ENCODE results near the gene CHMP4B. TPM values are rescaled to one million over a fixed set of nuclear protein-coding genes. Genes with fewer than 3 reads are reported as not detected.

Gene CHMP4B
- polyA plus RNA-seq, 1 of the 3 experiments (the other 2 are of a cell fraction) = 123 TPM

DNA sequence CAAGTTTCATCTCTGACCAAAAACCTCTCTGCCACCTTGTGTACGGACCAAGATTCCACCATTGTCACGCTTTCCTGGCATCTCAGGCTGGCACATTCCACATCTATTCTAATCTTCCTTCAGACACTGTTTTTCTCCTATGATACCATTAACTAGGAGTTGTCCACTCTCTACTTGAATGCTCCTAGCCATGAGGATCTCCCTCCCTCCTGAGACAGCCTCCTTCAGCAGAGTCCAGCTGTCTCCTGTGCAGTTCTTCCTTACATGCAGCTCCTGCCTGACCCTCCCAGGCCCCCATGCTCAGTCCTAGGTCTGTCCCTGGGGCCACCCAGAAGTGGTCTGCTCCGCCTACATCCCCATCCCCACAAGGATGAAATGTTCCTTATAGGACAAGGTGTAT, 90.9 kb downstream of the CHMP4B start:
- no peak overlapping the region for H3K9ac ChIP-seq
- no peak overlapping the region for H3K27ac ChIP-seq (ENCODE audit: low read depth in 2 of 2, low read length in 1 of 2)
- no peak overlapping the region for H3K4me2 ChIP-seq
- H2AFZ ChIP-seq (ENCODE audit: low read depth) = no peak overlapping the region
- ChIA-PET CTCF (no interaction called here), POLR2A (no interaction called here)
- no peaks in the 10 kb centered on the region for H3K4me1 ChIP-seq (ENCODE audit: control insufficient read depth in 1 of 2, insufficient read depth in 2 of 2, low read depth in 1 of 2, low read length in 1 of 2)
- no peak for TF ChIP-seq TEAD4 (IDR thresholded peaks at IDR 0.05; ENCODE audit: borderline replicate concordance, insufficient read depth)
- no peak for TF ChIP-seq ELF1 (IDR thresholded peaks at IDR 0.05)
- TF ChIP-seq, protein P1, sequence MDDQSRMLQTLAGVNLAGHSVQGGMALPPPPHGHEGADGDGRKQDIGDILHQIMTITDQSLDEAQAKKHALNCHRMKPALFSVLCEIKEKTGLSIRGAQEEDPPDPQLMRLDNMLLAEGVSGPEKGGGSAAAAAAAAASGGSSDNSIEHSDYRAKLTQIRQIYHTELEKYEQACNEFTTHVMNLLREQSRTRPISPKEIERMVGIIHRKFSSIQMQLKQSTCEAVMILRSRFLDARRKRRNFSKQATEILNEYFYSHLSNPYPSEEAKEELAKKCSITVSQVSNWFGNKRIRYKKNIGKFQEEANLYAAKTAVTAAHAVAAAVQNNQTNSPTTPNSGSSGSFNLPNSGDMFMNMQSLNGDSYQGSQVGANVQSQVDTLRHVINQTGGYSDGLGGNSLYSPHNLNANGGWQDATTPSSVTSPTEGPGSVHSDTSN (IDR thresholded peaks at IDR 0.05) = no peak
- no peak for TF ChIP-seq TCF12 (IDR thresholded peaks at IDR 0.05)
- no peak for TF ChIP-seq FOSL2 (IDR thresholded peaks at IDR 0.05; ENCODE audit: borderline replicate concordance, low read depth)
- TF ChIP-seq, protein P2, sequence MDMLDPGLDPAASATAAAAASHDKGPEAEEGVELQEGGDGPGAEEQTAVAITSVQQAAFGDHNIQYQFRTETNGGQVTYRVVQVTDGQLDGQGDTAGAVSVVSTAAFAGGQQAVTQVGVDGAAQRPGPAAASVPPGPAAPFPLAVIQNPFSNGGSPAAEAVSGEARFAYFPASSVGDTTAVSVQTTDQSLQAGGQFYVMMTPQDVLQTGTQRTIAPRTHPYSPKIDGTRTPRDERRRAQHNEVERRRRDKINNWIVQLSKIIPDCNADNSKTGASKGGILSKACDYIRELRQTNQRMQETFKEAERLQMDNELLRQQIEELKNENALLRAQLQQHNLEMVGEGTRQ (IDR thresholded peaks at IDR 0.05; ENCODE audit: borderline replicate concordance, low read depth, low read length) = no peak
- no peak for TF ChIP-seq YY1 (IDR thresholded peaks at IDR 0.05; ENCODE audit: low read depth)
- TF ChIP-seq RAD21 (IDR thresholded peaks at IDR 0.05; ENCODE audit: low read length) = no peak
- TF ChIP-seq MXI1 (IDR thresholded peaks at IDR 0.05; ENCODE audit: low read depth, low read length) = no peak
- TF ChIP-seq, protein P3, sequence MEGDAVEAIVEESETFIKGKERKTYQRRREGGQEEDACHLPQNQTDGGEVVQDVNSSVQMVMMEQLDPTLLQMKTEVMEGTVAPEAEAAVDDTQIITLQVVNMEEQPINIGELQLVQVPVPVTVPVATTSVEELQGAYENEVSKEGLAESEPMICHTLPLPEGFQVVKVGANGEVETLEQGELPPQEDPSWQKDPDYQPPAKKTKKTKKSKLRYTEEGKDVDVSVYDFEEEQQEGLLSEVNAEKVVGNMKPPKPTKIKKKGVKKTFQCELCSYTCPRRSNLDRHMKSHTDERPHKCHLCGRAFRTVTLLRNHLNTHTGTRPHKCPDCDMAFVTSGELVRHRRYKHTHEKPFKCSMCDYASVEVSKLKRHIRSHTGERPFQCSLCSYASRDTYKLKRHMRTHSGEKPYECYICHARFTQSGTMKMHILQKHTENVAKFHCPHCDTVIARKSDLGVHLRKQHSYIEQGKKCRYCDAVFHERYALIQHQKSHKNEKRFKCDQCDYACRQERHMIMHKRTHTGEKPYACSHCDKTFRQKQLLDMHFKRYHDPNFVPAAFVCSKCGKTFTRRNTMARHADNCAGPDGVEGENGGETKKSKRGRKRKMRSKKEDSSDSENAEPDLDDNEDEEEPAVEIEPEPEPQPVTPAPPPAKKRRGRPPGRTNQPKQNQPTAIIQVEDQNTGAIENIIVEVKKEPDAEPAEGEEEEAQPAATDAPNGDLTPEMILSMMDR (IDR thresholded peaks at IDR 0.05) = no peak
- H3K36me3 ChIP-seq (replicated peaks in 1 of 2; ENCODE audit: control insufficient read depth in 1 of 2, insufficient read depth in 2 of 2, low read length in 1 of 2) = no peaks in the 10 kb centered on the region
- H3K27me3 ChIP-seq (ENCODE audit: insufficient read depth) = no peaks in the 10 kb centered on the region
- DNase-seq = no peak
- H4K20me1 ChIP-seq (ENCODE audit: insufficient read depth) = no peaks in the 10 kb centered on the region
- no peaks in the 10 kb centered on the region for H3K9me2 ChIP-seq
- H3K4me3 ChIP-seq (ENCODE audit: low read depth in 2 of 2, low read length in 1 of 2) = no peak overlapping the region
- no peaks in the 10 kb centered on the region for H3F3A ChIP-seq (replicated peaks; ENCODE audit: insufficient read depth)
- 85% methylated on average over 3 of the region's 3 CpGs for WGBS (ENCODE audit: low lambda C conversion rate)
- no peaks in the 10 kb centered on the region for H3K79me2 ChIP-seq (ENCODE audit: insufficient read depth)
- H3K9me3 ChIP-seq = no peaks in the 10 kb centered on the region

Other genes starting within 250 kb of the CHMP4B start
- 0.12 and 0.13 TPM in 2 replicates for gene C20orf144, start 149.0 kb upstream of the CHMP4B start, polyA plus RNA-seq (2012; rRNA removed)
- 0.19 and 0.25 TPM in 2 replicates for gene ACTL10, start 144.4 kb upstream of the CHMP4B start, polyA plus RNA-seq (2012; rRNA removed)
- 20.1 and 25.1 TPM in 2 replicates for gene NECAB3, start 136.9 kb upstream of the CHMP4B start, polyA plus RNA-seq (2012; rRNA removed)
- 12.4 and 15.0 TPM in 2 replicates for gene E2F1, start 125.0 kb upstream of the CHMP4B start, polyA plus RNA-seq (2012; rRNA removed)
- 5.6 and 5.7 TPM in 2 replicates for gene PXMP4, start 91.0 kb upstream of the CHMP4B start, polyA plus RNA-seq (2012; rRNA removed)
- gene ZNF341, start 79.4 kb upstream of the CHMP4B start, polyA plus RNA-seq (2012; rRNA removed) = 2.8 and 3.2 TPM in 2 replicates
- 123 and 130 TPM in 2 replicates for gene RALY, start 182.6 kb downstream of the CHMP4B start, polyA plus RNA-seq (2012; rRNA removed)

All from SK-N-SH (cell line).